Hepatocyte (in vitro differentiated cells): ENCODE data around the gene PTPRT. TPM values are rescaled to one million over a fixed set of nuclear protein-coding genes. Genes with fewer than 3 reads are reported as not detected.

Experiments
- DNase-seq: peaks from one replicate; pipeline ENCODE4 v3.0.0-alpha.2; 2016; ENCODE audit warnings: low spot score
- H2AFZ ChIP-seq: fragments of 200-600 bp; sonication (generic); 2 replicates; pipeline ENCODE4 v1.6.0; 2016; ENCODE audit warnings: antibody characterized with exemption, mild to moderate bottlenecking
- H3K27ac ChIP-seq: fragments of 200-600 bp; sonication (generic); 2 replicates; pipeline ENCODE4 v1.5.1; 2016; ENCODE audit warnings: mild to moderate bottlenecking
- H3K27me3 ChIP-seq: fragments of 200-600 bp; sonication (generic); 2 replicates; pipeline ENCODE4 v1.6.1; 2016
- H3K36me3 ChIP-seq: fragments of 200-600 bp; sonication (generic); replicated peaks from 2 replicates; pipeline ENCODE4 v1.5.1; 2016; ENCODE audit warnings: low read depth; ENCODE audit not compliant: insufficient read depth
- H3K4me1 ChIP-seq: fragments of 200-600 bp; sonication (generic); 2 replicates; pipeline ENCODE4 v1.5.1; 2016; ENCODE audit warnings: mild to moderate bottlenecking, moderate library complexity; ENCODE audit not compliant: insufficient read depth
- H3K4me2 ChIP-seq: fragments of 200-600 bp; sonication (generic); 2 replicates; pipeline ENCODE4 v1.6.0; 2016
- H3K4me3 ChIP-seq: fragments of 200-600 bp; sonication (generic); 2 replicates; pipeline ENCODE4 v1.5.1; 2016; ENCODE audit warnings: mild to moderate bottlenecking
- H3K79me2 ChIP-seq: fragments of 200-600 bp; sonication (generic); 2 replicates; pipeline ENCODE4 v1.6.0; 2017; ENCODE audit warnings: mild to moderate bottlenecking
- H3K9me2 ChIP-seq: fragments of 200-600 bp; sonication (generic); replicated peaks from 2 replicates; pipeline ENCODE4 v1.6.0; 2017; ENCODE audit warnings: mild to moderate bottlenecking; ENCODE audit not compliant: insufficient read depth
- H3K9me3 ChIP-seq: fragments of 200-600 bp; sonication (generic); 2 replicates; pipeline ENCODE4 v1.5.1; 2016; ENCODE audit warnings: low read depth, mild to moderate bottlenecking
- H4K20me1 ChIP-seq: fragments of 200-600 bp; sonication (generic); 2 replicates; pipeline ENCODE4 v1.6.0; 2016; ENCODE audit warnings: mild to moderate bottlenecking; ENCODE audit not compliant: insufficient read depth, poor library complexity, severe bottlenecking
- CTCF ChIP-seq: fragments of 200-600 bp; sonication (generic); IDR thresholded peaks from 2 replicates; pipeline ENCODE4 v1.5.1; 2016; ENCODE audit warnings: antibody characterized with exemption, mild to moderate bottlenecking; ENCODE audit not compliant: poor library complexity
- EZH2 ChIP-seq: fragments of 200-600 bp; sonication (generic); IDR thresholded peaks from 2 replicates; pipeline ENCODE4 v1.6.1; 2016; ENCODE audit warnings: antibody characterized with exemption, mild to moderate bottlenecking, borderline replicate concordance
- EZH2phosphoT487 ChIP-seq: fragments of 200-600 bp; sonication (generic); IDR thresholded peaks from one replicate; pipeline ENCODE4 v1.6.1; 2018; ENCODE audit warnings: antibody characterized with exemption, mild to moderate bottlenecking, low read depth, moderate library complexity; ENCODE audit not compliant: unreplicated experiment, severe bottlenecking
- WGBS: methylation state at CpG from one replicate; pipeline ENCODE4 v1.1.6; 2016; ENCODE audit warnings: low lambda C conversion rate; ENCODE audit errors: missing lambda C conversion rate; 5-methylcytosine and 5-hydroxymethylcytosine counted together
- polyA plus RNA-seq: library from polyadenylated mRNA; unstranded; fragments of >200 nt; fragmentation: Nextera tagmentation; extraction: Ambion mirVana; gene quantifications from 2 replicates; pipeline ENCODE4 v1.2.1, GENCODE V29; 2016
- total RNA-seq: library from RNA; depleted of rRNA; stranded (reverse); fragments of >200 nt; gene quantifications from 2 replicates; pipeline ENCODE4 v1.2.3, GENCODE V29; 2014

The PTPRT gene
- total and polyA plus RNA-seq, 2 experiments from 2014 or later = 0.47 to 0.83 TPM

- no peaks in the 10 kb centered on the region for H3K36me3 ChIP-seq
- no peak overlapping the region for H3K27ac ChIP-seq
- H2AFZ ChIP-seq = no peak overlapping the region
- DNase-seq = no peak
- H3K9me3 ChIP-seq = no peaks in the 10 kb centered on the region
- no peaks in the 10 kb centered on the region for H3K9me2 ChIP-seq
- TF ChIP-seq CTCF = no peak
- H3K4me2 ChIP-seq = no peak overlapping the region
- H3K27me3 ChIP-seq = no peaks in the 10 kb centered on the region
- 72% methylated on average over 2 of the region's 2 CpGs for WGBS
- H4K20me1 ChIP-seq = no peaks in the 10 kb centered on the region
- H3K79me2 ChIP-seq = no peaks in the 10 kb centered on the region
- H3K4me1 ChIP-seq = no peaks in the 10 kb centered on the region
- no peak overlapping the region for H3K4me3 ChIP-seq
These were observed 599.6 kb downstream of the PTPRT start for GRCh38 chr20:42589976-42590639.

- no peaks in the 10 kb centered on the region for H4K20me1 ChIP-seq
- TF ChIP-seq EZH2 (no peak), CTCF (no peak), EZH2phosphoT487 (no peak)
- 79% methylated on average over 2 of the region's 2 CpGs for WGBS
- H3K9me3 ChIP-seq = no peaks in the 10 kb centered on the region
- no peaks in the 10 kb centered on the region for H3K79me2 ChIP-seq
- H3K27me3 ChIP-seq = no peaks in the 10 kb centered on the region
- no peaks in the 10 kb centered on the region for H3K4me1 ChIP-seq
- H3K4me3 ChIP-seq = no peak overlapping the region
- H3K36me3 ChIP-seq = no peaks in the 10 kb centered on the region
- no peak overlapping the region for H2AFZ ChIP-seq
- no peak overlapping the region for H3K27ac ChIP-seq
- H3K9me2 ChIP-seq = no peaks in the 10 kb centered on the region
- no peak for DNase-seq
- no peak overlapping the region for H3K4me2 ChIP-seq
These were observed 600.9 kb downstream of the PTPRT start for GRCh38 chr20:42588847-42589246.

- H3K79me2 ChIP-seq = no peaks in the 10 kb centered on the region
- no peak for TF ChIP-seq EZH2
- TF ChIP-seq EZH2phosphoT487 = no peak
- no peak for TF ChIP-seq CTCF
- no peak overlapping the region for H3K4me2 ChIP-seq
- H3K36me3 ChIP-seq = no peaks in the 10 kb centered on the region
- H3K9me3 ChIP-seq = no peaks in the 10 kb centered on the region
- no peaks in the 10 kb centered on the region for H4K20me1 ChIP-seq
- H2AFZ ChIP-seq = no peak overlapping the region
- H3K27ac ChIP-seq = no peak overlapping the region
- H3K4me3 ChIP-seq = no peak overlapping the region
- no peaks in the 10 kb centered on the region for H3K9me2 ChIP-seq
- no peaks in the 10 kb centered on the region for H3K27me3 ChIP-seq
- DNase-seq = no peak
- WGBS = 67% methylated on average over 7 of the region's 7 CpGs
- no peaks in the 10 kb centered on the region for H3K4me1 ChIP-seq
These were observed 602.3 kb downstream of the PTPRT start for GRCh38 chr20:42587427-42587826.

- whole genome bisulfite sequencing = 81% methylated on average over 3 of the region's 3 CpGs
- H3K4me3 ChIP-seq = no peak overlapping the region
- DNase-seq = no peak
These were observed 608.4 kb downstream of the PTPRT start for GRCh38 chr20:42581311-42581710.

More at GRCh38 chr20:42581311-42581710, 608.4 kb downstream of the PTPRT start:
- H3K4me2 ChIP-seq = no peak overlapping the region
- H3K9me3 ChIP-seq = no peaks in the 10 kb centered on the region
- TF ChIP-seq EZH2 (no peak), EZH2phosphoT487 (no peak), CTCF (no peak)
- H2AFZ ChIP-seq = no peak overlapping the region
- H3K36me3 ChIP-seq = no peaks in the 10 kb centered on the region
- no peak overlapping the region for H3K27ac ChIP-seq
- H3K4me1 ChIP-seq = no peaks in the 10 kb centered on the region
- no peaks in the 10 kb centered on the region for H3K9me2 ChIP-seq
- H3K79me2 ChIP-seq = no peaks in the 10 kb centered on the region
- H4K20me1 ChIP-seq = no peaks in the 10 kb centered on the region
- H3K27me3 ChIP-seq = no peaks in the 10 kb centered on the region
